HG03520 (cell line): ENCODE measurements around the gene UTP25.
"Not testable (repeated sequence)": the region's sequence is repeated elsewhere in the genome, so short reads cannot be mapped to it uniquely, and the experiment has no call there.

Experiments
- ATAC-seq: cut with Tn5 transposase; IDR thresholded peaks from one replicate; pipeline ENCODE4 v1.9.1; 2021; ENCODE audit warnings: mild to moderate bottlenecking, moderate library complexity; ENCODE audit not compliant: unreplicated experiment

Gene UTP25

DNA sequence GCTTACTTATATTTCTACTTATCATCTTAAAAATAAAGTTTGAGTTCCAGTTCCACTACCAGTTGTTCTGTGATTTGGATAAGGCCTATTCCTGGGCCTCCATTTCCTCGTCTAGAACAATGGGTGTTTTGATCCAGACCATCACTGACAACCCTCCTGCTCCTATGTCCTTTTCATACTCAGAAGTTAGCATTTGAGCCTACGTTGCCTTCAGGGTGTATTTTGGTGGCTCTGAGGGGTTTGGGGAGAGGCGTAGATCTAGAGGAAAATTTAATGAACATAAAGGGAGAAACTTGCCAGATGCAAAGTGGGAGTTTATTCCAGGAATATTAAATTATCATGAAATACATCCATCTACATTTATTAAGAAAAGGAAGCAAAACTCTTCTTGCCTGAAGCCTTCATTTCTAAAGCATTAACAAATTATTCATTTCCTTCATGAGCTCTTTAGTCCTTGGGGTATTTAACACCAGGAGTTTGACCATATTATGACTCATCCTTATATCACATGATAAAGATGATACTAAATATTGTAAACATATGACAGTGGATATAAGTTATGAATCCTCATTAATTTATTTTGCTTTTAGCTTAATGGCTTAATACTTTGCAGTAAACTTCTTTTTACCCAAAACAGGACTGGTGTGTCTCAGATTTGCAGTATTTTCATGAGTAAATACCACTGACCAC, 63.0 kb downstream of the UTP25 start:
- ATAC-seq = no peak

DNA sequence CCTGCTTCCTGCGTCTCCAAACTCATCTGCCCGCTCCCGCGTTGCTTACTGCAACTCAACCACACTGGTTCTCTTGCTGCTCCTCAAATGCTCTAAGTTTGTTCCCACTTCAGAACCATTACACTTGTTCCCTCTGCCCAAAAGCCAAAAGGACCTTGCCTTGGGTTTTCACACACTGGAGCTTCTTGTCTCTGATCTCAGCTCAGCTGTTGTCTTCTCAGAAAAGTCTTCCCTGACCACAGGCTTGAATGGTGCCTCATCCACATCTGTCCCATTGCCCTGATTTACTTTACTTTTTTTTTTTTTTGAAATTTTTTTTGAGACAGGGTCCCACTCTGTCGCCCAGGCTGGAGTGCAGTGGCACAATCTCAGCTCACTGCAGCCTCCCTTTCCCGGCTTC, 66.0 kb downstream of the UTP25 start:
- ATAC-seq = no peak

DNA sequence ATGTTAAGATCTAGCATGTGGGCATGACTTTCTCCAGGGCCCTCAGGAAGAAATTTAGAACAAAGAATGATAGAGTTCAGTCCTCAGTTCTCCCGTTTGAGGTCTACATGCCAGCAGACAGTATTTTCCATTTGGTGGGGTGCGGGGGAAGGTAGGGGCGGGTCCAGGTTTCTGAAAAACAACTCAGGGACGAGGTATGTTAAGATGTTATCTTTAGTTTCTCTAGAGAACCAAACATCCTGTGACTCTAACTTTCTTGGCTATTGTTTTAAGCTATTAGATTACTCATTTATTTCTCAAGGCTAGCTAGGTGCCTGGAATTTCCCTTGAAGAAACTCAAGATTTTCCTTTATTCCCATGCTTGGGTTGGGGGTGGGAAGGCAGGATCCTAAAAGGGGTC, 67.9 kb downstream of the UTP25 start:
- no peak for ATAC-seq

DNA sequence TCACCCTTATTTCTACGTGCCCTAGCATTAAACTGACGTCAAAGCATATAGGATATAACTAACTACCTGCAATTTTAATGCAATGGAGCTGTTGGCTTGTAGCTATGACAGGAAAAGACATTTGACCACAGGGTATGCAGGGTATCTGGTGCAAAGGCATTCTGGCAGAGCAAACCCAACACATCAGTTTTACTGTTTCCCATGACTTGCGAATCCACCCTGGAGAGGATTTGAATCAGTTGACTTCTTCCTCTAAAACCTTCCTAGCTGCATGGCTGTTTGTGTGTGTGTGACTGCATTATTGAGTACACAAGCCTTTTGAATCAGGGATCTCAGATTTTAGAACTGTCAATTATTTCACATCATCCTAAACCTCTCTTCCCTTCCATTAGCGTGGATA, 68.6 kb downstream of the UTP25 start:
- no peak for ATAC-seq

DNA sequence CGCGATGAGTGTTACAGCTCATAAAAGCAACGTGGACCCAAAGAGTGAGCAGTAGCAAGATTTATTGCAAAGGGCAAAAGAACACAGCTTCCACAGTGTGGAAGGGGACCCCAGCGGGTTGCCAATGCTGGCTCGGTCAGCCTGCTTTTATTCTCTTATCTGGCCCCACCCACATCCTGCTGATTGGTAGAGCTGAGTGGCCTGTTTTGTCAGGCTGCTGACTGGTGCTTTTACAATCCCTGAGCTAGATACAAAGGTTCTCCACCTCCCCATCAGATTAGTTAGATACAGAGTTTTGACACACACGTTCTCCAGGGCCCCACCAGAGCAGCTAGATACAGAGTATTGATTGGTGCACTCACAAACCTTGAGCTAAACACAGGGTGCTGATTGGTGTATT, 70.5 kb downstream of the UTP25 start:
- ATAC-seq = not testable (repeated sequence)

DNA sequence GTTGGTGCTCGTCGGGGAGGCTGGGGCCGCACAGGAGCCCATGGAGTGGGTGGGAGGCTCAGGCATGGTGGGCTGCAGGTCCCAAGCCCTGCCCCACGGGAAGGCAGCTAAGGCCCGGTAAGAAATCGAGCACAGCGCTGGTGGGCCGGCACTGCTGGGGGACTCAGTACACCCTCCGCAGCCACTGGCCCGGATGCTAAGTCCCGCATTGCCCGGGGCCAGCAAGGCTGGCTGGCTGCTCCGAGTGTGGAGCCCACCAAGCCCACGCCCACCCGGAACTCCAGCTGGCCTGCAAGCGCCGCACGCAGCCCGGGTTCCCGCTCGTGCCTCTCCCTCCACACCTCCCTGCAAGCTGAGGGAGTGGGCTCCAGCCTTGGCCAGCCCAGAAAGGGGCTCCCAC, 71.1 kb downstream of the UTP25 start:
- ATAC-seq = not testable (repeated sequence)

DNA sequence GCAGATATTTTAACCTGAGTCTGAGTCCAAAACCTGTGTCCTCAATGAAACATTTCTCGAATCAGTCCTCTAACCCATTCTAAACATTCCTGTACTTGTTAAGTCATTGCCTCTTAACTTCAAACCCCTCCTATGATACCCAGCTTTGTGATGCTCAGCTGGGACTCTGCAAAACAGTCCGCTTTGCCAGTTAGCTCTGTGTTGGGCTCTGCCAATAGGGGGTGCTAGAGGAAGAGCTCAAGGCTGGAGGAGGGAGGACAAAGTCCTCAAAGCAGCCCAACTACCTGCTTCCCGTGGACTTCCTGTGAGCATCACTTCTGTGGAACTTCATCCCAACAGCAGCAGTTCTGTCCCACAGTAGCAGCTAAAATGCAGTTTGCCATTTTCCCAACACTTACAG, 72.2 kb downstream of the UTP25 start:
- ATAC-seq = no peak

DNA sequence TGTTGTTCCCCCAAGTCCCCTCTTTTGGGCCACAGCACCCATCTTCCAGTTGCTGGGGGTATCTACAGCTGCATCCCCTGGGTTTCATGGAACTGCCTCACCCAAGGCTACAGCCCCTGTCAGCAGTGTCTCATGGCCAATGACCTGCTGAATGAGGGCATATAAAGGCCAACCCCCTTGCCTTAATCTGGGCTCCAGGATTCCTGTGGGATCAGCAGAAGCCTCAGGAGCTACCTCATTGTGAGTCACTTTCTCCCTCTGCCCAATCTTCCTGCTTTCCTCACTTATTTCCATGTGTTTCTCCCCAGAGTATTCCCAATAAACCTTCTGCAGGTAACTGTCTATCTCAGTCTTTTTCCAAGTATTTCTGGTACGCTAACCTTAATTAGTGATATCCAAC, 73.0 kb downstream of the UTP25 start:
- no peak for ATAC-seq

DNA sequence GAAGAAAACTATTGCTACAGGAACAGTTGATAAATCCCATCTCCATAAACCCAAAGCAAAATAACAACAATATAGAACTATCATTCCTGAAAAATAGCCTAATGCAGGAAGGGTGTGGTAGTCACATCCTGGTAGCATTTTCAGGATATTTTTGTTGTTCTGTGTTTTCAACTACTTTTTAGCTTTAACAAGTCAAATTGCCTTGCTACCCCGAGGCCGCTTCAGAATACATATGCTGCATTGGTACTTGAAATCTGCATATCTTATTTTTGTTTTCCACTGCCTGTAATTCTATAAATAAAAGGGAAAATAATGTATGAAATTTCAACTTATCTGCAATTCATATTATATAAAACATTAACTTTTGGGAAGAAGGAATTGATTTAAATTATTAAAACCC, 73.4 kb downstream of the UTP25 start:
- ATAC-seq = no peak

DNA sequence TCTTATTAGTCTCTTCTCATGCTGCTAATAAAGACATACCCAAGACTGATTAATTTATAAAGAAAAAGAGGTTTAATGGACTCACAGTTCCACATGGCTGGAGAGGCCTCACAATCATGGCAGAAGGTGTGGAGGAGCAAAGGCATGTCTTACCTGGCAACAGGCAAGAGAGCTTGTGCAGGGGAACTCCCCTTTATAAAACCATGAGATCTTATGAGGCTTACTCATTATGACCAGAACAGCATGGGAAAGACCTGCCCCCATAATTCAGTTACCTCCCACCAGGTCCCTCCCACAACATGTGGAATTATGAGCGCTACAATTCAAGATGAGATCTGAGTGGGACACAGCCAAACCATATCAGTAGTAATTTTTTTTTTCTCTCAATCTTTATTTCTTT, 77.0 kb downstream of the UTP25 start:
- not testable (repeated sequence) for ATAC-seq
